ENCODE results near the gene PLXDC1.

PLXDC1 gene

DNA sequence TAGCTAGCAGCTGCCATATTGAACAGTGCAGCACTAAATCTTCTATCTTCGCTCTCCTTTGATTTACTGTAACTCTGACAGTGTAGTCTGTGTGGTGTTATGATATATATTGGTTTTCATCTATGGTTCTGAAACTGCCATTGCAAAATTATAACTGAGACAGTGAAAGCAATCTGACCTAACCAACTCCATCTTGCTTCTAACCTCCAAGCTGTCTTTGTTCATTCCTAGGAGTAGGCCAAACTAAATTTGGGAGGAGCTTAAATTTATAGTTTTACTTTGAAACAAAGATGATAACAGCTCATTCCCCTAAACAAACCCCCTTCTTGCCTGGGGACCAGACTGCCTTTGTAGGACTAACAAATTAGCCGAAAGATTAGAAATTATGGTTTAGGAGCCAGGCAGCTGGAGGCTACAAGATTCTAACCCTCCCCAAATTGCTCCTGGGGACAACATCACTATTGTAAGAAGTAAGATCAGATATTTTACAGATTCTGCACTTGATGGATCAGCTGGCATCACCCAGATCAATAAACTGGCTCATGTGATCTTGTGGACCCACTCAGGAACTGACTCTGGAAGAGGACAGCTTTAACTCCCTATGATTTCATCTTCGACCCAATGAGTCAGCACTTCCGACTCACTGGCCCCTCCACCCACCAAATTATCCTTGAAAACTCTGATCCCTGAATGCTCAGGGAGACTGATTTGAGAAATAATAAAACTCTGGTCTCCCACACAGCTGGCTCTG, 137.2 kb downstream of the PLXDC1 start:
- peak; percentile 12 for DNase-seq (ENCODE audit: low spot score)
